Fibroblast of gingiva (primary cell): ENCODE results near the gene ATP2C2.
"Not testable (repeated sequence)": the region's sequence is repeated elsewhere in the genome, so short reads cannot be mapped to it uniquely, and the experiment has no call there.

Experiments used
- DNase-seq: peaks from one replicate; pipeline ENCODE4 v3.0.0-alpha.2; 2011; ENCODE audit warnings: low read depth

ATP2C2 gene

DNA sequence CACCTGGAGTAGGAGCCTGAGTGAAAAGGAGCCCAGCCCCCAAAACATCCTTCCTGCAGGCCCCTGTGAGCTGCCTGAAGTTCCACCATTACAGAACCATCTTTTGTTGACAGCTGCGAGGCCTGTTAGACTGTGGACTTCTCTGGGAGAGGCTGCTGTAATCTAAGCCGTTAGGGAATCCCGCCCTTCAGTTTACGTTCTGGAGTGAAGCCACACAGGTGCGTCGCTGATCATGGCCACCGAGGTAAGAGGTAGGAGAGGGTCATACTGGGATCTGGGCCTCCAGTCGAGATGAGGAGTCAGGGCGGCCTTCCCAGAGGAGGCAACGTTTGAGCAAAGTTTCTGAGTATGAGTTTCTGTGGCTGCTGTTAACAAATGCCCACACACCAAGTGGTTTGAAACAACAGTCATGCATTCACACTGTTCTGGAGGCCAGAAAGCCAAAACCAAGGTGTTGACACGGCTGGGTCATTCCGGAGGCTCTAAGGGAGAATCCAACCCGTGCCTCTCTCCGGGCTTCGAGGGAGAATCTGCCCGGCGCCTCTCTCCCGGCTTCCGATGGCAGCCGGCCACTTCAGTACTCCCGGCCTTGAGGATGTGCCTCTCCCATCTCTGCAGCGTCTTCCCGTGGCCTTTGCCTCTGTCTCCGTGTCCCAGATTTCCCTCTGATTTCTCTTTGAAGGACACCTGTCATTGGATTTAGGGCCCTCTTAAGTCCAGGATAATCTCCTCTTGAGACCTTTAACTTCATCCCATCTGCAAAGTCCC lies 26.6 kb upstream of the ATP2C2 start:
- DNase-seq: no peak

DNA sequence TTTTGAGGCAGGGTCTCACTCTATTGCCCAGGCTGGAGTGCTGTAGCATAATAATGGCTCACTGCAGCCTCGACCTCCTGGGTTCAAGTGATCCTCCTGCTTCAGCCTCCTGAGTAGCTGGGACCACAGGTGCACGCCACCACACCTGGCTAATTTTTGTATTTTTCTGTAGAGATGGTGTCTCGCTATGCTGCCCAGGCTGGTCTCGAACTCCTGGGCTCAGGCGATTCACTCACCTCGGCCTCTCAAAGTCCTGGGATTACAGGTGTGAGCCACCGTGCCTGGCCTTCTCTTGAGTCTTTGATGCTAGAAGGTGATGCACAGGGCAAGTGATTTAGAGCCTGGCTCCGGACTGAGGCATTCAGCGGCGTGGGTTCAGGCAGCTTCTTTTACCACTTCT lies 24.5 kb upstream of the ATP2C2 start:
- DNase-seq: not testable (repeated sequence)

DNA sequence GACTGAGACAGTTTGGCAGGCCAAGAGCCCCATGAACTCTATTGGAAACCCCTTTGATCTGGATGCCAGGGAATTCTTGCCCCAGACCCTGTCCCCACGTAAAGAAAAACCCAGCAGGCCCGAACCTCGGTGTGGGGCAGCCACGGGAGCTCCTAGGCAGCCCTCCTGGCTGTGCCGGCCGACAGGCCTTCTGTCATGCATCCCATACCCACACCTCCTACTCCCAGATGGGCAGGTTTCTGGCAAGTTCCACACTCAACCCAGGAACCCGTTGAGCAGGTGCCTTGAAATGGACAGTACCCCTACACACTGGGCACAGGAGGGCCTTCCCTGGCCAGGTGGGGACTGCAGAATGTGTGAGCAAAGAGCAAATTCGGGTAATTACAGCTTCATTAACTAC lies 23.6 kb upstream of the ATP2C2 start:
- no peak for DNase-seq

DNA sequence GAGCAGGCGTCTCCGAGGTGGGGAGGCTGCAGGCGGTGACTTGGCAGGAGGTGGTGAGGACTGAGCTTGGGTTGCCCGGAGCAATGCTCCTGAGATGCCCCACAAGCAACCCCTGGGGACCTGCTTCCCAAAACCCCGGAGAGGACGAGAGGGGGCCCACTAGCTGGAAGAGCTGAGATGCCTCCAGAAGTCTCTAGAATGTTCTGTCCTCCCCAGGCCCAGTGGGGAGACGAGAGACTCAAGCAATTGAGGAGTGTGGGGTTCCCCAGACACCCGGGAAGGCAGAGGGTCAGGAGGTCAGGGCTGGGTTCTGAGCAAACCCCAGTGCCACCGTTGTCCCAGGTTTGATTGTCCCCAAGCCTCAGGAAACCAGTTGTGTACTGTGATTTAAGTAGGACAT lies 21.2 kb upstream of the ATP2C2 start:
- no peak for DNase-seq

DNA sequence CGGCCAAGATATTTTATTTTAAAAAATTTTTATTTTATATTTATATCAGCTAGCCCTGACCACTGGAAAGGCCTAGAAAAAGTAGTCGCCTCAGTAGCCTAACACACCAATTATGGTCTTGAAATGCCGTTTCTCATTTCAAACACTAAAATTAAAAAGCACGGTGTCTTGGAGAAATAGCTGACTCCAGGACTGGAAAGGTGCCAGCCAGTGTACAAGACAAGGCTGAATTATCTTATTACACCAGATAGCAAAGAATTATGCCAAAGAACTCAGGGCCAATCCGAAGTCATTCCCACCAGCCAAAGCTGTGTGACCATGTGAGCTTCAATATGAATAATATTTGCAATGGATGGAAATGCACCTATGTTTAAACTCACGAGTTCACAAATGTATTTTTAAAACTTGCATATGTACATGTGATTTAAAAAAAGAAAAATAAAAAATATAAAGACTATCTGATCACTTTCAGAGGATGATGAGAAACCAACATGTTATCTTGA lies 19.9 kb upstream of the ATP2C2 start:
- DNase-seq: no peak

DNA sequence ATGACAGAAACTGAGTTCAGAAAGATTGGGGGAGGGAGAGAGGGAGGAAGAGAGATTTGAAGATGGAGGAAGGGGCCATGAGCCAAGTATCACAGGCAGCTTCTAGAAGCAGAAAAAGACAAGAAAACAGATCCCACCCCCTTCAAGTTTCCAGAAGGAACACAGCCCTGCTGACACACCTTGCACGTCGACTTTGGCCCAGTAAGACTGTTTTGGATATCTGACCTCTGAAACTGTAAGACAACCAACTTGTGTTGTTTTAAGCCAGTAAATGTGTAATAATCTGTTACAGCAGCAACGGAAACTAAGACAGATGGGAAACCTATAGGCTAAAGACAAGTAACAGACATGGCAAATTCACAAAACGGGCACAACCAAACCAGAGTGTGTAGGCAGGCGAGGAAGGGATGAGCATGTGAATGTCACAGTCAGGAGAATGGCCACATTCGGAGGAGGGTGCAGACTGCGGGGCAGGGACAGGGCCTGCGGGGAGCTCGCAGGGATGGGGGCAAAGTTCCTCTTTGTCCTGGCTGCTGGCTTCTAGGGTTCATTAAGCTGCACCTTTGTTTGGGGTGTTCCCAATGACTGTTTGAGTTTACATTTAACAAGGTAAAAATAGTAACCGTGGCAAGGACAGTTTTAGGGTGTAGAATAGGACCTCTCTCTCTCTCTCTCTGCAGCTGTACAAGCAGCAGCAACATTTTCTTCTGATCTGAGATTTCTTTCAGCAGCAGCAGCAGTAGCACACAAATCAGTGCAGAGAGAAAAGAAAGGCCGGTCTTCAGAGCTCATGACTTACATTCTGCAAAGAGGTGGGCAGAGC lies 18.3 kb upstream of the ATP2C2 start:
- DNase-seq: no peak

DNA sequence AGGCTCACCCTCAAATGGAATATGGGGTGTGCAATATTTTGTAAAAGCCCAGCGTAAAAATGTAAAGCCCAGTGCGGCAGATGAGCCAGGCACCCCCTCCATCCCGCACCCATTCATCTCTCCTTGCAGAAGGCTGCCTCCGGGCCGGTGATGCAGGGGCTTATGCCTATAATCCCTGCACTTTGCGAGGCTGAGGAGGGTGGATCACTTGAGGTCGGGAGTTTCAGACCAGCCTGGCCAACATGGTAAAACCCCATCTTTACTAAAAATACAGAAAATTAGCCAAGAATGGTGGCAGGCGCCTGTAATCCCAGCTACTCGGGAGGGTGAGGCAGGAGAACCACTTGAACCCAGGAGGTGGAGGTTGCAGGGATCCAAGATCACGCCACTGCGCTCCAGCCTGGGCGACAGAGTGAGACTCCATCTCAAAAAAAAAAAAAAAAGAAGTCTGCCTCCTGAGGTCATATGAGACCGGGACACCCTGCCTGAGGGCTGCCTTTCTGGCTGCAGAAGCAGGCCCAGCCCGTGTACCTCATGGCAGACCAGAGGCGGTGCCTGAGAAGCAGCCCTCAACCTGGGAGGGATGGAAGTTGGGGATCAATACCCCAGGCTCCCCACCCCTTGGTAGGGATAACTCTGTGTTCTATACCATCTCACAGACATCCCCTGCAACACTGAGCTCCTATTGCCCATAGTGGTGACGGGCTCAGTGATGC lies 17.5 kb upstream of the ATP2C2 start:
- no peak for DNase-seq

DNA sequence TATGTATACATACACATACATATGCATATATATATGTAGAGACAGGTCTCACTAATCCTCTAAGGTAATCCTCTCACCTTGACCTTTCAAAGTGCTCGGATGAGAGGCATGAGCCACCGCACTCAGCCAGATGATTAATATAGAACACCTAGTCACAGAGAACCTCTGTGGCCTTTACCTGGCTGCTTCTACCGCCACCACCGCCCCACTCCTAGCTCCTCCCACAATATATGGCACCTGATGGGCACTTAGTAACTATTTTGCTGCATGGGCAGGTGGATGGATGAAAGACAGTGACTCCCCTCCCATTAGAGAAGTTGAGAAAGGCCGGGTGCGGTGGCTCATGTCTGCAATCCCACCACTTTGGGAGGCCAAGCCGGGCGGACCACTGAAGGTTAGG lies 16.7 kb upstream of the ATP2C2 start:
- no peak for DNase-seq

DNA sequence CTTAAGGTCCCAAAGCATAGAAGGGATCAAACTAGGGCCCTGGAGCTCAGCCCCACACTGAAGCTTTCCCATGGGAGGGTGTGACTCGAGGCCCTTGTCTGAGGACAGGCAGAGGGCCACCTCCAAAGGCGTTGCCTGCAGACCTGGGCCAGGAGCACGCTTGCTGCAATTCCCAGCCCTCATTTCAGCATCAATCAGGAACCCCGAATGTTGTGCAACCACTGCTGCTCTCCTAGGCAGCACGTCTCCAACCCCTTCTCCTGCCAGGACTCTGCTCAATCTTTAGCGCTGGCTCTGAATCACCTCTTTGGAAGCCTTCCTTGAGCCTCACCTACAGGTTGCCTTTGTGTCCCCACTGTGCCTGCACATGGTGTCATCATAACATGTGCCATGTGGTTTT lies 14.0 kb upstream of the ATP2C2 start:
- DNase-seq: no peak

DNA sequence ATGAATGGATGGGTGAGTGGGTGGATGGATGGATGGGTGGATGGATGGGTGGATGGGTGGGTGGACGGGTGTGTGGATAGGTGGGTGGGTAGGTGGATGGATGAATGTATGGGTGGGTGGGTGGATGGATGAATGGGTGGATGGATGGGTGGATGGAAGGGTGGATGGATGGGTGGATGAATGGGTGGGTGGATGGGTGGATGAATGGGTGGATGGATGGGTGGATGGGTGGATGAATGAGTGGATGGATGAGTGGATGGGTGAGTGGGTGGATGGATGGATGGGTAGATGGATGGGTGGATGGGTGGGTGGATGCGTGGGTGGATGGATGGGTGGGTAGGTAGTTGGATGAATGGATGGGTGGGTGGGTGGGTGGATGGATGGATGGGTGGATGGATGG lies 13.2 kb upstream of the ATP2C2 start:
- DNase-seq: no peak

DNA sequence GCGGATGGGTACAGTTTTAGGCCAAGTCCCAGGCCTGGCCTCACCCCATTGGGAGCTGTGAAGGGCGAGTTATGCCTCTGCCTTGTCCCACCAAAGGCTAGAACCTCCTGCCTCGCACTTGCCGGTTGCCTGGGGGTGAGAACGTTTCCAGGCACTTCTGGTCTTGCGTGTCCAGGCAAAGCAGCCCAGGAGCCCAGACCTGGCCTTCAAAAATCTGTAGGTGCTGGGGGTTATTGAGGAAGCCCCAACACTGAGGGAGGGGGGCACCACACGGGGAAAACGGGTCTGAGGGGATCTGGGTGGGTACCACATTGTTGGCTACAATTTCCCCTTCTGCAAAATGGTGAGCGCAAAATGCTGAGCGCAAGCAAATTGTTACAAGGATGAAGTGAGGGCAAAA lies 12.2 kb upstream of the ATP2C2 start:
- no peak for DNase-seq

DNA sequence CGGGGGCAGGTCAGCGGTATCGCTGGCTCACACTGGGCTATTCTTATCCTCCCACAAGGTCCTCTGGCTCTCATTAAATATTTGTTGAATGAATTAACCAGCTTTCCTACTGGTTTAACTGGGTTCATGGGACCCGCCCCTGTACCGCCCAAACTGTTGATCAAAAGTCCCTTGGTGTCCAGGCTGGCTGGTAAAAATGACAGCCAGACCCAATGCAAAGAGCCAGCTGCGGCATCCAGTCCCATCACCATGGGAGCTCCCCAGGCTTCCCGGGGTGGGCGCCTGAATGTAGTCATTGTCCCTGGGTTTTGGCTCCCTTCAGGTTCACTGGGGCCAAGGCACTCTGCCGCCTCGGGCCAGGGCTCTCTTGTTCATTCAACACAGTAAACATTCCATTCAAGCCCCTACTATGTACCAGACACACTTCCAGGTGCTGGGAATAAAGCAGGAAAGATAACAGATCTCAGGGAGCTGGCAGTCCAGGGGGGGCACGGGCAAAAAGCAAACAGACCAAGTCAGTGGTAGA lies 11.7 kb upstream of the ATP2C2 start:
- DNase-seq: no peak

DNA sequence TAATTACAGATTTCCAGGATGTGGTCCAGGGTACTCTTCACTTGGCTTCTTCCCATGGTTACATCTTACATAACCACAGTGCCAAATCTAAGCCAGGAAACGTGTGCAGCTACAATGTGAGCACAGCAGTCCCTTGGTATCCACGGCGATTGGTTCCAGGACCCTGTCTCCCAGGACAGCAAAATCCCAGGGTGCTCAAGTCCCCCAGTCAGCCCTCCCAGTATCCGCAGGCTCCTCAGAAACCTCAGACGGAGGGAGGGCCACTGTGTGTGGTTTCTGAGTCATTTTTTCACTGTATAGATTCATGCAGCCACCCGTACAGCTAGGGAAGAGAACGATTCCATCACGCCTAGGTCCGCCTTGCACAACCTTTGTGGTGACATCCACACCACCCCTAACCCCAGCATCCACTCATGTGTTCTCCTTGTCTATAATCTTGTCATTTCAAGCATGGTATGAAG lies 11.1 kb upstream of the ATP2C2 start:
- DNase-seq: no peak

DNA sequence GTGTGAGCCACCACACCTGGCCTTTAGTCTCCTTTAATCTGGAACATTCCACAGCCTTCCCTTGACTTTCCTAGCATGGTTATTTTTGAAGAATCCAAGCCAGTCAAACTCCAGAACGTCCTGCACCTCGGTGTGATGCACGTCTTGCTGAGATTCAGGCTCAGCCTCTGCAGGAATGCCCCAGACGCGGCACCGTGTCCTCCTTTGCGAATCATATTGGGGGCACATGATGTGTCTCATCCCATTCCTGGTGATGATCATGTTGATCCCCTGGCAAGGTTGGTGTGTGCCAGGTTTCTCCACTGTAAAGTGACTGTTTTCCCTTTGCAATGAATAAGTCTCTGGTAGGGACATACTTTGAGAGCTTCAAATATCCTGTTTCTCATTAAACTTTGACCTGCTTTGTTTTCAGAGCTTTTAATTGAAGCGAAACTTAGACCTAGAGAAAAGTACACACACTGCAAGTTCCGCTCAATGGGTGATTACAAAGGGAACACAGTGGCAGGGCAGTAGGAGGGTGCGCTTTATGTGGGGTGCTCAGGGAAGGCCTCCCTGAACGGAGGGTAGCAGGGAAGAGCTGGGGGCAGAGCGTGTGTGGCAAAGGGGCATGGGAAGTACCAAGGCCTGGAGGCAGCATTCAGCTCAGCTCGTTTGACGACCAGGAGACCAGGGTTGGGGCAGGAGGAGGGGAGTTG lies 9.6 kb upstream of the ATP2C2 start:
- DNase-seq: no peak

DNA sequence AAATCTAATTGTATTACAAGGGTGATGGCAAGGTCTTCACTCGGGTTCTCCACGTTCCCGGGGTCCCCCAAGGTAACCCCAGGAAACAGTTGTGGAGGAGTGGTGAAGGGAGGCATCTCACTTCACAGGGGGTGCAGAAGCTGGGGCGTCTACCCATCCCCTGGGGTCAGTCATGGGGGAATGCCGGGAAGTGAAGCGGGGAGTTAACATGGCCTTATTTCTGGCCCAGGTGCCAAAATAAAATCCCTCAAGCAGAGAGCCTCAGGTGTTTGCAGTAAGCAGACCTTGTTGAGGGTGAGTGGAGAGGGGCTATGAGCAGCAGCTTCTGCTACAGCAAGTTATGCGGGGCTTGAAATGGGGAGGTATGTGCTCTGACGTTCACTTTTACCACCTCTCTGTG lies 9.0 kb upstream of the ATP2C2 start:
- no peak for DNase-seq

DNA sequence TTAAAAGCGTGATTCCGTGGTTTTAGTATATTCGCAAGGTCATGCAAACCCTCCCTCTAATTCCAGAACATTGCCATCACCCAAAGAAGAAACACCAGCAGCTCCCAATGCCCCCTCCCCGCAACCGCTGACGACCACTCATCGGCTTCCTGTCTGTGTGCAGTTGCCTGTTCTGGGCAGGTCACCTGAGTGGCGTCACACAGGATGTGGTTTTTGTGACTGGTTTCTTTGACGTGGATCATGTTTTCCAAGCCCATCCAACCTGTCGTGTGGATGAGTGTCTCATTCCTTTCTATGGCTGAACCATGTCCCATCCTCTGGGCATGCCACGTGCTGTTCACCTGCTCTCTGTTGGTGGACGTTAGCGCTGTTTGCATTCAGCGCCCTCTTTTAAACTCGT lies 8.2 kb upstream of the ATP2C2 start:
- no peak for DNase-seq

DNA sequence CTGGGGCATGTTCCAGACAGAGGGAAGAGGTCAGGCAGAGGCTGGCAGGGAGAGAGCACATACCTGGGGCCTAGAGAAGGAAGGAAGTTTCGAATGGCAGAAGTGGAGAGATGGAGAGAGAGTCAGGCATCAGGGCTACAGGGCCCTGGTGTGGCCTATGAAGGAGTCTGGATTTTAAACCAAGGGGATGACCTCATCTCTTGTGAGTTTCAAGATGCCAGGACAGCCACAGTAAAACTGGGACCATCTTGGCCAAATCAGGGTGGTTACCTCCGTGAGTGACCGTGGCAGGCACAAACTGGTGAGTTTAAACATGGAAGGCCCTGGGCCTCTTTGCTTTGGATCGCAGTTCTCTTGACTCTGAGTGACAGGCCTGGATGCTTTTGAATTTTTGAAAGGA lies 7.6 kb upstream of the ATP2C2 start:
- DNase-seq: no peak

DNA sequence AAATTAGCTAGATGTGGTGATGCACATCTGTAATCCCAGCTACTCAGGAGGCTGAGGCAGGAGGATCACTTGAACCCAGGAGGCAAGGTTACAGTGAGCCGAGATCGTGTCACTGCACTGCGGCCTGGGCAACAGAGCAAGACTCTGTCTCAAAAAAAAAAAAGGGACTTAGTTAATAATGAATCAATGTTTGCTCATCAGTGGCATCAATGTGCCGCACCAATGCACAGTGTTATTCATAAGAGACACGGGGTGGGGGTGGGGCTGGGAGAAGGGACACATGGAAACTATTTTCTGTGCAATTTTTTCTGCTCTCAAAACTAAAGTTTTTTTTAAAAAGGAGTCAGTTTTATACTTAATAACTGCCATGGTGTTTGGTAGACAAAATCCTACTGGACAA lies 6.8 kb upstream of the ATP2C2 start:
- no peak for DNase-seq

DNA sequence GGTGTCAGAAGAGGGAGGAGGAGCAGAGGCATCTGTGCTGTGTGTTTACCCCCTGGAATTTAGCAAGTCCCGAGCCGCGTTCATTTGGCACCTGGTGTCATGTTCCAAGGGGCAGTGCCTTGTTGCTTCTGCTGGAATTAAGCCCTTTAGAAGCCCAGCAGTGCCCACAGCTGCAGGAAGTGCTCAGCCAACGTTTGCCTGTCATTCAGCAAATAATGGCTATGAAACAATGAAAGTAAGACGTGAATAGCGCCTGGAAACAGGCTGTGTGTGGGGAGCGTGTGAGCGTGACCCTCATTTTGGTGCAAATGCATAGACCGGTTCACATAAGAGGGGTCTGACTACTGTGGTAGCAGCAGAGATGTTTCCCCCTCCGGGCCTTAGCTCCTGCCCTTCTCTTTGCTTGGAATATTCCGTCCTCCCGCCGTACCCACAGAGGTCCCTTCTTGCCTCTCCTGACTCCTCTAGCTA lies 5.8 kb upstream of the ATP2C2 start:
- no peak for DNase-seq

DNA sequence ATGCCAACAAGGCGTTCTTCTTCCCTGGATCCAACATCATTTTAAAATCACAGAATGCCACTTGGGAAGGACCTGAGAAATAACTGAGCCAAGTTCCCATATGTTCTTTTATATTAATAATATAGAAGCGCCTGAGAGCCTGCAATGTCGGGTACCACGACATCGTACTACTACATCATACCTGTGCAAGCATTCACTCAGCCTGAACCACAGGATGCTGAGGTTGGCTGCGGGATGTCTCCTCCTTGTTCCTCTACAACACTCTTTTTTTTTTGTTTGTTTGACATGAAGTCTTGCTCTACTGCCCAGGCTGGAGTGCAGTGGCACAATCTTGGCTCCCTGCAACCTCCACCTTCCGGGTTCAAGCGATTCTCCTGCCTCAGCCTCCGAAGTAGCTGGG lies 2.1 kb upstream of the ATP2C2 start:
- no peak for DNase-seq

DNA sequence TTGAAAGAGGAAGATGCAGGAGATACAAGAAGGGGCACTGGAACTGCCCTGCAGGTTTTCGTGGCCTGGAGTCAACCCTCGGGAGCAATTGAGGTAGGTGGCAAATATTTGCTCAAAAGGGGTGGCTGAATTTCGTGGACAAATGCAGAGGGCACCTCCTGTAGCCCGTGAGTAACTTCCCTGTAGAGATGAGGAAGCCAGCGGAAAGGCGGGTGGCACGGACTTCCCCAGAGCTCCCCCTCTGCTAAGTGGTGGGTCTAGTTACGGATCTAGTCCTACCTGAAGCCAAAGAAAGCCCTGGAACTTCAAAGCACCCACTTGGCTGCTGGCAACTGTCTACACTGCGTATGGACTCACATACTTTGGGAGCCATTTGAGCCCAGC lies 1.0 kb upstream of the ATP2C2 start:
- no peak for DNase-seq
